Astrocyte (in vitro differentiated cells and primary cell): ENCODE data around the gene HMCES. TPM values are rescaled to one million over a fixed set of nuclear protein-coding genes. Genes with fewer than 3 reads are reported as not detected.

Source experiments
- DNase-seq: peaks from one replicate; pipeline ENCODE4 v3.0.0-alpha.2; 2010; ENCODE audit warnings: low read depth
- FAIRE-seq: peaks from 2 replicates; lab custom pipeline; 2011; peaks lifted over from hg19 to GRCh38; lab: Jason Lieb, UNC
- H2AFZ ChIP-seq: 2 replicates; pipeline ENCODE4 v1.6.0; 2012; ENCODE audit warnings: low read depth, low read length, inconsistent platforms
- H3K27ac ChIP-seq: 2 replicates; pipeline ENCODE4 v1.5.1; 2011; ENCODE audit warnings: low read depth, low read length, inconsistent platforms
- H3K27me3 ChIP-seq: 2 replicates; pipeline ENCODE4 v1.6.0; 2011; ENCODE audit warnings: low read length, inconsistent platforms; ENCODE audit not compliant: insufficient read depth
- H3K36me3 ChIP-seq: 2 replicates; pipeline ENCODE4 v1.5.1; 2011; ENCODE audit warnings: low read length, inconsistent platforms; ENCODE audit not compliant: insufficient read depth
- H3K4me1 ChIP-seq: 2 replicates; pipeline ENCODE4 v1.5.1; 2011; ENCODE audit warnings: low read length, inconsistent platforms; ENCODE audit not compliant: insufficient read depth
- H3K4me2 ChIP-seq: 2 replicates; pipeline ENCODE4 v1.6.0; 2012; ENCODE audit warnings: low read length, inconsistent platforms
- H3K4me3 ChIP-seq: 2 replicates; pipeline ENCODE4 v1.5.1; 2011; ENCODE audit warnings: low read depth, mild to moderate bottlenecking, low read length, inconsistent platforms; ENCODE audit not compliant: insufficient read depth
- H3K79me2 ChIP-seq: 2 replicates; pipeline ENCODE4 v1.6.0; 2012; ENCODE audit warnings: mild to moderate bottlenecking, low read length, inconsistent platforms; ENCODE audit not compliant: insufficient read depth
- H3K9ac ChIP-seq: 2 replicates; pipeline ENCODE4 v1.6.0; 2012; ENCODE audit warnings: mild to moderate bottlenecking, low read length, inconsistent platforms
- H3K9me3 ChIP-seq: 2 replicates; pipeline ENCODE4 v1.5.1; 2012; ENCODE audit warnings: low read depth, mild to moderate bottlenecking, low read length, inconsistent platforms; ENCODE audit not compliant: insufficient read depth
- H4K20me1 ChIP-seq: 2 replicates; pipeline ENCODE4 v1.6.0; 2012; ENCODE audit warnings: low read length, inconsistent platforms; ENCODE audit not compliant: insufficient read depth
- H3K27ac Mint-ChIP-seq: one replicate; pipeline ENCODE4 v1.8.0; 2021; ENCODE audit warnings: mild to moderate bottlenecking, mixed read lengths; ENCODE audit not compliant: unreplicated experiment
- H3K27me3 Mint-ChIP-seq: one replicate; pipeline ENCODE4 v1.8.0; 2021; ENCODE audit warnings: low read depth, mixed read lengths; ENCODE audit not compliant: unreplicated experiment
- H3K36me3 Mint-ChIP-seq: one replicate; pipeline ENCODE4 v1.8.0; 2021; ENCODE audit warnings: low read depth, mixed read lengths; ENCODE audit not compliant: unreplicated experiment
- H3K4me1 Mint-ChIP-seq: one replicate; pipeline ENCODE4 v1.8.0; 2021; ENCODE audit warnings: low read depth, mixed read lengths; ENCODE audit not compliant: unreplicated experiment
- H3K4me3 Mint-ChIP-seq: one replicate; pipeline ENCODE4 v1.8.0; 2021; ENCODE audit warnings: mild to moderate bottlenecking, moderate library complexity, mixed read lengths; ENCODE audit not compliant: unreplicated experiment
- H3K9me3 Mint-ChIP-seq: one replicate; pipeline ENCODE4 v1.8.0; 2021; ENCODE audit warnings: mild to moderate bottlenecking, mixed read lengths; ENCODE audit not compliant: unreplicated experiment
- EZH2 ChIP-seq: IDR thresholded peaks from 2 replicates; pipeline ENCODE4 v1.6.1; 2012; ENCODE audit warnings: mild to moderate bottlenecking, low read length, inconsistent platforms; ENCODE audit not compliant: insufficient read depth
- total RNA-seq: library from RNA; stranded (reverse); gene quantifications from 2 replicates; pipeline ENCODE4 v1.2.1, GENCODE V29; 2021
- TF ChIP-seq, protein P1 (sequence below): IDR thresholded peaks from 2 replicates; pipeline ENCODE4 v1.5.1; 2011; ENCODE audit warnings: low read depth, mild to moderate bottlenecking, inconsistent platforms, low read length, moderate library complexity; ENCODE audit not compliant: insufficient read depth

Gene HMCES
- total RNA-seq, 1 donor from 2014 or later = 27.4 TPM

DNA sequence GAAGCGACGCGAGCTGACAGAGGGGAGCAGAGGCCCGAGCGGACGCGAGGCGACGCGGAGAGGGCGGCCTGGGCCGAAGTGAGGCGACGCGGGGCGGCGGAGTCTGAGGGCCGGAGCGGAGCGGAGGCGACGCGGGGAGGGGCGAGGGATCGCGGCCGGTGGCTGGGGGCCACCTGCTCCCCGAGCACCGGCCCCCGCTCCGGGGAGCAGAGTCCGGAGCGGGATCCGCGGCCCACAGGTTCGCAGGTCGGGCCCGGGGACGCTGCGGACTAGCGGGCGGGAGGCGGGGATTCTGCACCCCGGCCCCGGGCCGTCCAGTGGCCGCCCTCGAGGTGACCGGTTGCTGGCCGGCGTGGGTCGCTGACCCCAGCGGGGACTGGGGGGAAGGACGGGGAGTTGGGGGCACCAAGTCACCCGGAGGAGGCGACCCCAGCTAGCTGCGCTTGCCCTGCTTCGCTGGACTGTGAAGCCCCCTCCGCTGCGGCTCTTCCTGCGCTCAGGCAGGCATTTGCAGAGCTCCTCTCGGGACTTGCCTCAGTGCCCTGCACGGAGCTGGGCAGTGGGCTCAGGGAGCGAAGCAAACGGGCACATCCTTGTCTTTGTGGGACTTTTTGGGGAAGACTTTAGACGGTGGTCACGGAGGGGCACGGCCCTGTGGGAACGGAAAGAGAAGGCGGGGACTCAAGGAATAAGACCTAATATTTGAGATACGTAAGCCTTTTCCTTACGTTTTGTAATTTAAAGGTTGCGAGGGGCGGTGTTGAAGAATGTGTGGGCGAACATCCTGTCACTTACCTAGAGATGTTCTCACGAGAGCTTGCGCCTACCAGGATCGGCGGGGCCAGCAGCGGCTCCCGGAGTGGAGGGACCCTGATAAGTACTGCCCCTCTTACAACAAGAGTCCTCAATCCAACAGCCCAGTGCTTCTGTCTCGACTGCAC lies 566 bp downstream of the HMCES start:
- no peaks in the 10 kb centered on the region for H3K27me3 Mint-ChIP-seq
- Histone ChIP-seq H3K27ac (peak overlapping the region; percentile 84), H3K9ac (peak overlapping the region; percentile 96), H4K20me1 (peaks cover 45% of the 10 kb centered on the region), H3K79me2 (peaks cover 23% of the 10 kb centered on the region), H3K9me3 (no peaks in the 10 kb centered on the region), H3K27me3 (no peaks in the 10 kb centered on the region), H3K36me3 (peaks cover 32% of the 10 kb centered on the region), H2AFZ (peak overlapping the region; percentile 79), H3K4me1 (peaks cover 17% of the 10 kb centered on the region), H3K4me3 (peak overlapping the region; percentile 82), H3K4me2 (peak overlapping the region; percentile 100)
- TF ChIP-seq EZH2 = no peak
- TF ChIP-seq, protein P1, sequence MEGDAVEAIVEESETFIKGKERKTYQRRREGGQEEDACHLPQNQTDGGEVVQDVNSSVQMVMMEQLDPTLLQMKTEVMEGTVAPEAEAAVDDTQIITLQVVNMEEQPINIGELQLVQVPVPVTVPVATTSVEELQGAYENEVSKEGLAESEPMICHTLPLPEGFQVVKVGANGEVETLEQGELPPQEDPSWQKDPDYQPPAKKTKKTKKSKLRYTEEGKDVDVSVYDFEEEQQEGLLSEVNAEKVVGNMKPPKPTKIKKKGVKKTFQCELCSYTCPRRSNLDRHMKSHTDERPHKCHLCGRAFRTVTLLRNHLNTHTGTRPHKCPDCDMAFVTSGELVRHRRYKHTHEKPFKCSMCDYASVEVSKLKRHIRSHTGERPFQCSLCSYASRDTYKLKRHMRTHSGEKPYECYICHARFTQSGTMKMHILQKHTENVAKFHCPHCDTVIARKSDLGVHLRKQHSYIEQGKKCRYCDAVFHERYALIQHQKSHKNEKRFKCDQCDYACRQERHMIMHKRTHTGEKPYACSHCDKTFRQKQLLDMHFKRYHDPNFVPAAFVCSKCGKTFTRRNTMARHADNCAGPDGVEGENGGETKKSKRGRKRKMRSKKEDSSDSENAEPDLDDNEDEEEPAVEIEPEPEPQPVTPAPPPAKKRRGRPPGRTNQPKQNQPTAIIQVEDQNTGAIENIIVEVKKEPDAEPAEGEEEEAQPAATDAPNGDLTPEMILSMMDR = no peak
- H3K4me1 Mint-ChIP-seq = peaks cover 8% of the 10 kb centered on the region
- H3K9me3 Mint-ChIP-seq = no peaks in the 10 kb centered on the region
- peak overlapping the region; percentile 94 for H3K27ac Mint-ChIP-seq
- peaks cover 18% of the 10 kb centered on the region for H3K36me3 Mint-ChIP-seq
- no peak for FAIRE-seq
- DNase-seq = peak; percentile 75
- peak overlapping the region; percentile 96 for H3K4me3 Mint-ChIP-seq

DNA sequence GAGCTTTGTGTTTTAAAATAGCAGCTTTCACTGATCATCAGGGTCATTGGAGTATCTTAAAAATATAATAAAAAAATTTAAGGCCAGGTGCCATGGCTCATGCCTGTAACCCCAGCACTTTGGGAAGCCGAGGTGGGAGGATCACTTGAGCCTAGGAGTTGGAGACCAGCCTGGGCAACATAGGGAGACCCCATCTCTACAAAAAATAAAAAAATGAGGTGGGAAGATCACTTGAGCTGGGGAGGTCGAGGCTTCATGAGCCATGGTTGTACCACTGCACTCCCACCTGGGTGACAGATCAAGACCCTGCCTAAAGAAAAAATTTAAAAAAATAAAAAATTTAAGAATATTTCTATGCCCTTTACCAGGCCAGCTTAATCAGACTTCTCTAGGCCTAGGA lies 1.5 kb downstream of the HMCES start:
- H3K27me3 ChIP-seq = no peaks in the 10 kb centered on the region
- peak overlapping the region; percentile 100 for H3K4me2 ChIP-seq
- peaks cover 36% of the 10 kb centered on the region for H4K20me1 ChIP-seq
- H3K4me1 ChIP-seq = peaks cover 17% of the 10 kb centered on the region
- Mint-ChIP-seq H3K36me3 (peaks cover 12% of the 10 kb centered on the region), H3K9me3 (no peaks in the 10 kb centered on the region), H3K4me1 (peaks cover 8% of the 10 kb centered on the region), H3K27ac (no peak overlapping the region), H3K27me3 (no peaks in the 10 kb centered on the region), H3K4me3 (peak overlapping the region; percentile 96)
- no peak for FAIRE-seq
- H3K9me3 ChIP-seq = no peaks in the 10 kb centered on the region
- H3K27ac ChIP-seq = no peak overlapping the region
- TF ChIP-seq EZH2 = no peak
- TF ChIP-seq, protein P1 = no peak
- H3K4me3 ChIP-seq = peak overlapping the region; percentile 82
- no peak overlapping the region for H2AFZ ChIP-seq
- DNase-seq = no peak
- peak overlapping the region; percentile 96 for H3K9ac ChIP-seq
- peaks cover 23% of the 10 kb centered on the region for H3K79me2 ChIP-seq
- peaks cover 23% of the 10 kb centered on the region for H3K36me3 ChIP-seq

DNA sequence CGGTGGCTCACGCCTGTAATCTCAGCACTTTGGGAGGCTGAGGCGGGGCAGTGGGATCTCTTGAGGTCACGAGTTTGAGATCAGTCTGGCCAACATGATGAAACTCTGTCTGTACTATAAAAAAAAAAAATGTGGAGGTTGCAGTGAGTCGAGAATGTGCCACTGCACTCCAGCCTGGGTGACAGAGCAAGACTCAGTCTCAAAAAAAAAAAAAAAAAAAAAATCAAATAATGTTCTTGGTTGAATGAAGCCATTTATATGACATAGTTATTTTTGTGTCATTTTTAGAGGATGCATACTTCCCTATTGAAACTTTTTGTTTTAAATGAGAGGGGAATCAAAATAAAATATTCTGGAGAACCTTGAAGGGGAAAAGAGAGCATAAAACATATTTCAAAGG lies 3.1 kb downstream of the HMCES start:
- Mint-ChIP-seq H3K36me3 (peaks cover 9% of the 10 kb centered on the region), H3K4me1 (peaks cover 6% of the 10 kb centered on the region), H3K9me3 (no peaks in the 10 kb centered on the region), H3K27me3 (no peaks in the 10 kb centered on the region), H3K4me3 (no peak overlapping the region), H3K27ac (no peak overlapping the region)
- H4K20me1 ChIP-seq = peaks cover 25% of the 10 kb centered on the region
- H3K9ac ChIP-seq = peak overlapping the region; percentile 3
- DNase-seq = no peak
- H3K36me3 ChIP-seq = peaks cover 16% of the 10 kb centered on the region
- TF ChIP-seq EZH2 = no peak
- TF ChIP-seq, protein P1 = no peak
- H3K4me3 ChIP-seq = no peak overlapping the region
- FAIRE-seq = no peak
- peaks cover 17% of the 10 kb centered on the region for H3K4me1 ChIP-seq
- H3K4me2 ChIP-seq = no peak overlapping the region
- H3K79me2 ChIP-seq = peaks cover 25% of the 10 kb centered on the region
- H2AFZ ChIP-seq = no peak overlapping the region
- H3K9me3 ChIP-seq = no peaks in the 10 kb centered on the region
- H3K27me3 ChIP-seq = no peaks in the 10 kb centered on the region
- H3K27ac ChIP-seq = peak overlapping the region; percentile 32
